CD14-positive monocyte (primary cell): ENCODE data around the gene PLD1. TPM values are rescaled to one million over a fixed set of nuclear protein-coding genes. Genes with fewer than 3 reads are reported as not detected.

Experiments used
- DNase-seq, 3 donors: peaks; one replicate each; pipeline ENCODE4 v3.0.0-alpha.2; 2011 to 2022
- H2AFZ ChIP-seq: 2 replicates; pipeline ENCODE4 v1.6.0; 2012; ENCODE audit warnings: mild to moderate bottlenecking, low read depth, low read length, inconsistent platforms; ENCODE audit not compliant: insufficient read depth, poor library complexity, severe bottlenecking
- H3K27ac ChIP-seq, 2 donors: 1 replicate in 1 of 2; 2 replicates in 1 of 2; pipeline ENCODE4 v1.5.1; 2012 to 2013; ENCODE audit warnings: low read length in 2 of 2, control low read depth in 1 of 2, inconsistent platforms in 1 of 2, low read depth in 1 of 2, mild to moderate bottlenecking in 1 of 2
- H3K27me3 ChIP-seq, 2 donors: one replicate each; pipeline versions ENCODE4 v1.6.0 to v1.6.1; 2011 to 2013; ENCODE audit warnings: low read length in 2 of 2; ENCODE audit not compliant: control insufficient read depth in 2 of 2, insufficient read depth in 2 of 2
- H3K36me3 ChIP-seq, 2 donors: replicated peaks in 1 of 2; 1 replicate in 1 of 2; 2 replicates in 1 of 2; pipeline versions ENCODE4 v1.5.1 to v1.6.1; 2012 to 2013; ENCODE audit warnings: low read length in 2 of 2, control low read depth in 1 of 2, inconsistent platforms in 1 of 2, mild to moderate bottlenecking in 1 of 2; ENCODE audit not compliant: insufficient read depth in 2 of 2, control insufficient read depth in 1 of 2
- H3K4me1 ChIP-seq, 2 donors: 1 replicate in 1 of 2; 2 replicates in 1 of 2; pipeline versions ENCODE4 v1.5.1 to v1.6.1; 2012 to 2013; ENCODE audit warnings: low read length in 2 of 2, control low read depth in 1 of 2, inconsistent platforms in 1 of 2, mild to moderate bottlenecking in 1 of 2, moderate library complexity in 1 of 2; ENCODE audit not compliant: insufficient read depth in 2 of 2, control insufficient read depth in 1 of 2
- H3K4me2 ChIP-seq: replicated peaks from 2 replicates; pipeline ENCODE3; 2012; ENCODE audit warnings: low read length, moderate library complexity, mild to moderate bottlenecking; ENCODE audit not compliant: poor library complexity, severe bottlenecking; ENCODE audit errors: extremely low read depth
- H3K4me3 ChIP-seq, 3 experiments: fragments of 200-600 bp in 1 of 3; sonication (generic) in 1 of 3; replicated peaks in 1 of 3; 1 replicate in 2 of 3; 2 replicates in 1 of 3; pipeline ENCODE4 v1.5.1; 2011 to 2013; ENCODE audit warnings: low read length in 3 of 3, mild to moderate bottlenecking in 3 of 3, control low read depth in 2 of 3, low read depth in 2 of 3, inconsistent platforms in 1 of 3, moderate library complexity in 1 of 3
- H3K79me2 ChIP-seq: 2 replicates; pipeline ENCODE4 v1.6.0; 2012; ENCODE audit warnings: mild to moderate bottlenecking, control low read depth, inconsistent platforms, low read length, moderate library complexity; ENCODE audit not compliant: insufficient read depth
- H3K9ac ChIP-seq: 2 replicates; pipeline ENCODE4 v1.6.0; 2017; ENCODE audit warnings: low read length, mild to moderate bottlenecking; ENCODE audit not compliant: insufficient read depth, poor library complexity, severe bottlenecking
- H3K9me3 ChIP-seq, 2 donors: replicated peaks in 1 of 2; 1 replicate in 1 of 2; 2 replicates in 1 of 2; pipeline versions ENCODE4 v1.5.1 to v1.6.1; 2012 to 2013; ENCODE audit warnings: low read length in 2 of 2, control low read depth in 1 of 2; ENCODE audit not compliant: control insufficient read depth in 1 of 2, insufficient read depth in 1 of 2
- H4K20me1 ChIP-seq: 2 replicates; pipeline ENCODE4 v1.6.0; 2012; ENCODE audit warnings: mild to moderate bottlenecking, low read length, control low read depth, moderate library complexity; ENCODE audit not compliant: insufficient read depth
- H3K27ac Mint-ChIP-seq, 7 donors: one replicate each; pipeline ENCODE4 v1.8.0; 2020; ENCODE audit warnings: mild to moderate bottlenecking in 7 of 7, mixed read lengths in 7 of 7, moderate library complexity in 6 of 7, inconsistent platforms in 2 of 7
- H3K27me3 Mint-ChIP-seq, 3 donors: one replicate each; pipeline ENCODE4 v1.8.0; 2021 to 2022; ENCODE audit warnings: low read depth in 3 of 3, mild to moderate bottlenecking in 3 of 3, mixed read lengths in 3 of 3, moderate library complexity in 3 of 3, inconsistent platforms in 1 of 3
- H3K36me3 Mint-ChIP-seq, 2 donors: one replicate each; pipeline ENCODE4 v1.8.0; 2020; ENCODE audit warnings: mixed read lengths in 2 of 2, inconsistent platforms in 1 of 2, mild to moderate bottlenecking in 1 of 2
- H3K4me1 Mint-ChIP-seq: one replicate; pipeline ENCODE4 v1.8.0; 2020; ENCODE audit warnings: mild to moderate bottlenecking, mixed read lengths
- H3K4me3 Mint-ChIP-seq, 2 donors: one replicate each; pipeline ENCODE4 v1.8.0; 2020; ENCODE audit warnings: mild to moderate bottlenecking in 2 of 2, mixed read lengths in 2 of 2, moderate library complexity in 1 of 2
- H3K9me3 Mint-ChIP-seq, 7 donors: one replicate each; pipeline ENCODE4 v1.8.0; 2020 to 2022; ENCODE audit warnings: mixed read lengths in 7 of 7, mild to moderate bottlenecking in 6 of 7, moderate library complexity in 6 of 7, inconsistent platforms in 2 of 7
- WGBS: methylation state at CpG from one replicate; pipeline ENCODE4 v1.1.5; 2013; ENCODE audit warnings: missing lambda C conversion rate; ENCODE audit not compliant: insufficient coverage; 5-methylcytosine and 5-hydroxymethylcytosine counted together
- intact Hi-C, 2 donors: fragments of 100-400 bp; cut with micrococcal nuclease; formaldehyde crosslinking; loops; one replicate each; pipeline versions ENCODE4 v1.15.0 to v1.15.1; 2023
- polyA plus RNA-seq, 3 donors: library from polyadenylated mRNA; depleted of rRNA in 1 of 3; unstranded in 2 of 3; stranded (reverse) in 1 of 3; fragments of 300-500 nt in 2 of 3; fragments of >200 nt in 1 of 3; fragmentation: Illumina TruSeq in 2 of 3; gene quantifications; 1 replicate in 2 of 3; 2 replicates in 1 of 3; pipeline ENCODE4 v1.2.3, GENCODE V29; 2012 to 2021
- TF ChIP-seq, protein P1 (sequence below): fragments of 200-600 bp; IDR thresholded peaks from one replicate; pipeline ENCODE4 v1.8.0; 2022; ENCODE audit warnings: antibody characterized with exemption, mild to moderate bottlenecking

PLD1 gene
- polyA plus RNA-seq, 3 donors, result 5.1 to 7.9 (median 5.8) TPM

DNA sequence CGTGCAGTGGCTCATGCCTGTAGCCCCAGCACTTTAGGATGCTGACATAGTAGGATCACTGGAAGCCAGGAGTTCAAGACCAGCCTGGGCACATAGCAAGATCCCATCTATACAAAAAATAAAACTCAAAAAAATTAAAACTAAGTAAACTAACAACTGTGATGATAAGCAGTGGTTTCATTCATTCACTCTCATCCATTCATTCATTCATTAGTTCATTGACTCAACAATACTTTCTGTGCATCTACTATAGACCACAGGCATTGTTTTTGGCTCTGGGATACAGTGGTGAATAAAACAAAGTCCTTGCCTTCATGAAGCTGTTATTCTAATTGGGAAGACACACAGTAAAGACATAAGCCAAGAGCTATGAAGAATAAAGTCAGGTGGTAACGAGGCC lies 25.3 kb upstream of the PLD1 start:
- Histone ChIP-seq H4K20me1 (no peaks in the 10 kb centered on the region), H2AFZ (no peak overlapping the region), H3K9me3 (no peaks in the 10 kb centered on the region), H3K27me3 (no peaks in the 10 kb centered on the region), H3K9ac (no peak overlapping the region), H3K79me2 (no peaks in the 10 kb centered on the region), H3K4me2 (no peak overlapping the region), H3K27ac (peak overlapping the region in 1 of 2 donors; percentile 4), H3K4me1 (peaks cover 26 to 29% of the 10 kb centered on the region in 2 donors), H3K36me3 (no peaks in the 10 kb centered on the region), H3K4me3 (no peak overlapping the region)
- no peak overlapping the region for H3K4me3 Mint-ChIP-seq
- H3K9me3 Mint-ChIP-seq, result peaks cover 0 to 3% (median 0%) of the 10 kb centered on the region in 7 donors
- H3K36me3 Mint-ChIP-seq, result no peaks in the 10 kb centered on the region
- peaks cover 0 to 1% (median 0%) of the 10 kb centered on the region in 3 donors for H3K27me3 Mint-ChIP-seq
- TF ChIP-seq, protein P1, sequence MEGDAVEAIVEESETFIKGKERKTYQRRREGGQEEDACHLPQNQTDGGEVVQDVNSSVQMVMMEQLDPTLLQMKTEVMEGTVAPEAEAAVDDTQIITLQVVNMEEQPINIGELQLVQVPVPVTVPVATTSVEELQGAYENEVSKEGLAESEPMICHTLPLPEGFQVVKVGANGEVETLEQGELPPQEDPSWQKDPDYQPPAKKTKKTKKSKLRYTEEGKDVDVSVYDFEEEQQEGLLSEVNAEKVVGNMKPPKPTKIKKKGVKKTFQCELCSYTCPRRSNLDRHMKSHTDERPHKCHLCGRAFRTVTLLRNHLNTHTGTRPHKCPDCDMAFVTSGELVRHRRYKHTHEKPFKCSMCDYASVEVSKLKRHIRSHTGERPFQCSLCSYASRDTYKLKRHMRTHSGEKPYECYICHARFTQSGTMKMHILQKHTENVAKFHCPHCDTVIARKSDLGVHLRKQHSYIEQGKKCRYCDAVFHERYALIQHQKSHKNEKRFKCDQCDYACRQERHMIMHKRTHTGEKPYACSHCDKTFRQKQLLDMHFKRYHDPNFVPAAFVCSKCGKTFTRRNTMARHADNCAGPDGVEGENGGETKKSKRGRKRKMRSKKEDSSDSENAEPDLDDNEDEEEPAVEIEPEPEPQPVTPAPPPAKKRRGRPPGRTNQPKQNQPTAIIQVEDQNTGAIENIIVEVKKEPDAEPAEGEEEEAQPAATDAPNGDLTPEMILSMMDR, result no peak
- intact Hi-C loops, result loop anchor here (5.0 to 10.0 kb wide), 2 partner anchors 58 to 191 kb away; no protein-coding TSS in a partner anchor
- peaks cover 28% of the 10 kb centered on the region for H3K4me1 Mint-ChIP-seq
- peak overlapping the region in 6 of 7 donors; percentile 53 to 82 (median 76) for H3K27ac Mint-ChIP-seq
- DNase-seq, result no peak
- 100% methylated on average over 1 of the region's 2 CpGs for WGBS

DNA sequence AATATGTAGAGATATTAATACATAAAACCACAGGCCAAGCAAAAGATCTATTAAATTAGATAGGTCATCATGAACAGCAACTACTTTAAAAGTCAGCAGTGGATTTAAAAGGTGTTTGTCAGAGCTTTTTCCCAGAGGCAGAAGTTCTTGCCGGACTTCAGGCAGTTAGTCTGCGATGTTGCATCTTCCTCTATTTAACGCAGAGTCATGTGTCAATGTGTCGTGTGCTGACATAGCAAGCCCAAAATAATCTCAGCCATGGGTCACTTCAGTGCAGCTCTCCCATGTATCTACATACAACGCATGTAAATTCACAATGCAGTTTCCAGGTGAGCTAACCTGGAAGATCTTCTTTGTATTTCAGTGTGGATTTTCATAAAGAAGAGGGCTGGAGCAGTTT lies 24.8 kb upstream of the PLD1 start:
- no CpG with 5 or more reads among the region's 5 CpGs for WGBS
- Histone ChIP-seq H2AFZ (no peak overlapping the region), H3K79me2 (no peaks in the 10 kb centered on the region), H3K9me3 (no peaks in the 10 kb centered on the region), H3K4me1 (peaks cover 27 to 34% of the 10 kb centered on the region in 2 donors), H3K27ac (peak overlapping the region in 1 of 2 donors; percentile 4), H3K36me3 (no peaks in the 10 kb centered on the region), H3K4me3 (no peak overlapping the region), H3K4me2 (no peak overlapping the region), H4K20me1 (no peaks in the 10 kb centered on the region), H3K27me3 (no peaks in the 10 kb centered on the region), H3K9ac (no peak overlapping the region)
- H3K4me1 Mint-ChIP-seq, result peaks cover 33% of the 10 kb centered on the region
- H3K9me3 Mint-ChIP-seq, result peaks cover 0 to 3% (median 0%) of the 10 kb centered on the region in 7 donors
- TF ChIP-seq, protein P1, result no peak
- H3K27ac Mint-ChIP-seq, result peak overlapping the region; percentile 23 to 82 (median 75)
- H3K36me3 Mint-ChIP-seq, result no peaks in the 10 kb centered on the region
- peaks cover 0 to 1% (median 0%) of the 10 kb centered on the region in 3 donors for H3K27me3 Mint-ChIP-seq
- DNase-seq, result peak; percentile 64 to 81 (median 73)
- intact Hi-C loops, result loop anchor here (5.0 to 10.0 kb wide), 2 partner anchors 58 to 190 kb away; no protein-coding TSS in a partner anchor
- no peak overlapping the region for H3K4me3 Mint-ChIP-seq
